GM19438 (cell line): ENCODE data around the gene AGA.

Experiments
- ATAC-seq: cut with Tn5 transposase; IDR thresholded peaks from one replicate; pipeline ENCODE4 v1.9.1; 2021; ENCODE audit warnings: low read depth; ENCODE audit not compliant: unreplicated experiment

Gene AGA

GRCh38 chr4:177448850-177449249 lies 6.6 kb upstream of the AGA start:
- ATAC-seq, result no peak

GRCh38 chr4:177447417-177448004 lies 5.3 kb upstream of the AGA start:
- no peak for ATAC-seq

- no peak for ATAC-seq
These were observed 4.3 kb upstream of the AGA start for GRCh38 chr4:177446586-177446985.

- ATAC-seq, result no peak
These were observed 2.9 kb upstream of the AGA start for GRCh38 chr4:177444911-177445736.

GRCh38 chr4:177441061-177441802 lies 1.0 kb downstream of the AGA start:
- peak; percentile 38 for ATAC-seq

- ATAC-seq, result no peak
These were observed 5.8 kb downstream of the AGA start for GRCh38 chr4:177436456-177436855.

GRCh38 chr4:177434667-177435066 lies 7.6 kb downstream of the AGA start:
- no peak for ATAC-seq

- ATAC-seq, result no peak
These were observed 15.0 kb downstream of the AGA start for GRCh38 chr4:177427192-177427591.

GRCh38 chr4:177419434-177419833 lies 22.8 kb downstream of the AGA start:
- ATAC-seq, result no peak

GRCh38 chr4:177413656-177414055 lies 28.6 kb downstream of the AGA start:
- no peak for ATAC-seq

- no peak for ATAC-seq
These were observed 29.2 kb downstream of the AGA start for GRCh38 chr4:177413076-177413475.

- no peak for ATAC-seq
These were observed 30.2 kb downstream of the AGA start for GRCh38 chr4:177411996-177412395.

GRCh38 chr4:177410566-177410965 lies 31.7 kb downstream of the AGA start:
- ATAC-seq, result no peak

- no peak for ATAC-seq
These were observed 34.2 kb downstream of the AGA start for GRCh38 chr4:177408023-177408422.

GRCh38 chr4:177405508-177405907 lies 36.7 kb downstream of the AGA start:
- ATAC-seq, result no peak

GRCh38 chr4:177404986-177405385 lies 37.3 kb downstream of the AGA start:
- no peak for ATAC-seq

GRCh38 chr4:177404342-177404741 lies 37.9 kb downstream of the AGA start:
- no peak for ATAC-seq

- no peak for ATAC-seq
These were observed 38.5 kb downstream of the AGA start for GRCh38 chr4:177403746-177404145.

- no peak for ATAC-seq
These were observed 40.5 kb downstream of the AGA start for GRCh38 chr4:177401658-177402273.

- ATAC-seq, result no peak
These were observed 42.2 kb downstream of the AGA start for GRCh38 chr4:177400030-177400429.

- no peak for ATAC-seq
These were observed 45.9 kb downstream of the AGA start for GRCh38 chr4:177396352-177396751.
